SU-DHL-6 (cell line): ENCODE data around the gene GRM5.
"Not testable (repeated sequence)": the region's sequence is repeated elsewhere in the genome, so short reads cannot be mapped to it uniquely, and the experiment has no call there.

ENCODE experiments used
- CTCF ChIP-seq: fragments of 200-600 bp; sonication (generic); IDR thresholded peaks from one replicate; pipeline ENCODE4 v1.5.1; 2017; ENCODE audit warnings: antibody characterized with exemption, mild to moderate bottlenecking, low read length, moderate library complexity; ENCODE audit not compliant: insufficient read depth, poor library complexity, severe bottlenecking
- EZH2phosphoT487 ChIP-seq: fragments of 200-600 bp; sonication (generic), shearing (Covaris generic); conservative IDR thresholded peaks from 2 replicates; pipeline ENCODE4 v1.6.1; 2018; ENCODE audit warnings: mild to moderate bottlenecking, antibody characterized with exemption, low read length, moderate library complexity, mixed read lengths

DNA sequence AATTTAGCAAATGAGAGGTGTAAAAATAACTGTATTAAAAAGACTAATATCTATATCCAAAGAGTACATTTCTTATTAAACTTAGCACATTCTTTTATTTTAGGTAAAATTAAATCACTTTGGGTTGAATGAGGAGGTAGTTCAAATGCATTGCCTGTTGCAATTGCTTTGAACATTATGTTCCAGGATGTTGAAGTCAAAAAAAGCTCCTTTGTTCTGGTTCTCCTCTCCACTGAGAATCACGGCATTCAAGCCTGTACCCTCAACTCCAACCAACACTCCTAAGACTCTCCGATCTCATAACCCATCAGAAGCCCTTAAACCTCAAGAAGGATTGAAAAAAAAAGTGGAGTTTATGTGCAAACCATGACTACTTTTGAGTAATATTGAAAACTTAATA, 230.1 kb downstream of the GRM5 start:
- not testable (repeated sequence) for TF ChIP-seq CTCF, EZH2phosphoT487
